IMR-90 (cell line): Measurements from ENCODE around the gene CIROP. TPM values are rescaled to one million over a fixed set of nuclear protein-coding genes. Genes with fewer than 3 reads are reported as not detected.

Source experiments
- ATAC-seq: fragments of 200-7000 bp; cut with Tn5 transposase; 2 replicates; pipeline ENCODE4 v1.9.1; 2020; ENCODE audit warnings: low read depth, mild to moderate bottlenecking, moderate library complexity
- BruUV-seq: library from RNA; stranded (reverse); fragments of 400-500 nt; replicated peaks from 2 replicates; lab custom pipeline; 2021; lab: Mats Ljungman, UMichigan
- CTCF ChIA-PET: fragments of 300-600 bp; formaldehyde crosslinking; extraction: SDS; loops from one replicate; lab custom pipeline; 2021; ENCODE audit warnings: antibody characterized with exemption; lab: Yijun Ruan, JAX
- POLR2A ChIA-PET: fragments of 300-600 bp; sonication (Branson Sonifier 250); formaldehyde crosslinking; loops from one replicate; lab custom pipeline; 2022; ENCODE audit warnings: antibody characterized with exemption; ENCODE audit not compliant: unreplicated experiment; lab: Charles Lee
- DNase-seq: peaks from one replicate; pipeline ENCODE4 v3.0.0; 2013
- H2AFZ ChIP-seq: replicated peaks from 2 replicates; pipeline ENCODE3; 2013; ENCODE audit warnings: low read length, mild to moderate bottlenecking; ENCODE audit not compliant: poor library complexity
- H2AK5ac ChIP-seq: 2 replicates; pipeline ENCODE4 v1.6.1; 2013; ENCODE audit warnings: low read depth, low read length, inconsistent platforms
- H2AK9ac ChIP-seq: replicated peaks from 2 replicates; pipeline ENCODE3; 2013; ENCODE audit warnings: mild to moderate bottlenecking, low read depth, low read length, moderate library complexity; ENCODE audit not compliant: poor library complexity
- H2BK120ac ChIP-seq: 2 replicates; pipeline ENCODE4 v1.6.1; 2013; ENCODE audit warnings: low read depth, low read length, inconsistent platforms
- H2BK15ac ChIP-seq: 3 replicates; pipeline ENCODE4 v1.6.1; 2013; ENCODE audit warnings: low read depth, low read length, inconsistent platforms
- H2BK20ac ChIP-seq: 2 replicates; pipeline ENCODE4 v1.6.1; 2013; ENCODE audit warnings: low read depth, mild to moderate bottlenecking, inconsistent platforms, low read length, moderate library complexity
- H2BK5ac ChIP-seq: 2 replicates; pipeline ENCODE4 v1.6.1; 2013; ENCODE audit warnings: mild to moderate bottlenecking, low read depth, low read length, inconsistent platforms; ENCODE audit not compliant: poor library complexity, severe bottlenecking
- H3K14ac ChIP-seq: replicated peaks from 2 replicates; pipeline ENCODE4 v1.6.1; 2013; ENCODE audit warnings: low read depth, low read length, inconsistent platforms
- H3K18ac ChIP-seq: 2 replicates; pipeline ENCODE4 v1.6.1; 2013; ENCODE audit warnings: low read depth, low read length, control low read depth
- H3K23ac ChIP-seq: 2 replicates; pipeline ENCODE4 v1.6.1; 2013; ENCODE audit warnings: low read depth, low read length, inconsistent platforms
- H3K27ac ChIP-seq: 2 replicates; pipeline ENCODE4 v1.5.1; 2013; ENCODE audit warnings: mild to moderate bottlenecking, control low read depth, low read length; ENCODE audit not compliant: insufficient read depth
- H3K27me3 ChIP-seq: 2 replicates; pipeline ENCODE4 v1.6.1; 2013; ENCODE audit warnings: low read length; ENCODE audit not compliant: control insufficient read depth, insufficient read depth
- H3K36me3 ChIP-seq: 2 replicates; pipeline ENCODE4 v1.6.1; 2013; ENCODE audit warnings: low read length, mixed read lengths; ENCODE audit not compliant: control insufficient read depth, insufficient read depth
- H3K4ac ChIP-seq: 2 replicates; pipeline ENCODE4 v1.6.1; 2013; ENCODE audit warnings: low read depth, low read length, inconsistent platforms
- H3K4me1 ChIP-seq: 2 replicates; pipeline ENCODE4 v1.6.1; 2013; ENCODE audit warnings: low read length, mixed read lengths; ENCODE audit not compliant: control insufficient read depth, insufficient read depth
- H3K4me2 ChIP-seq: 2 replicates; pipeline ENCODE4 v1.6.1; 2013; ENCODE audit warnings: low read depth, mild to moderate bottlenecking, control low read depth, low read length, moderate library complexity
- H3K4me3 ChIP-seq: 2 replicates; pipeline ENCODE4 v1.5.1; 2013; ENCODE audit warnings: low read depth, mild to moderate bottlenecking, control low read depth, low read length, moderate library complexity; ENCODE audit not compliant: insufficient read depth
- H3K56ac ChIP-seq: 2 replicates; pipeline ENCODE4 v1.6.1; 2013; ENCODE audit warnings: low read length, inconsistent platforms; ENCODE audit not compliant: insufficient read depth; ENCODE audit errors: extremely low read depth
- H3K79me1 ChIP-seq, 2 experiments: 2 replicates each; pipeline ENCODE4 v1.6.1; 2013; ENCODE audit warnings: low read length in 2 of 2, inconsistent platforms in 1 of 2, low read depth in 1 of 2
- H3K9ac ChIP-seq: 2 replicates; pipeline ENCODE4 v1.6.1; 2013; ENCODE audit warnings: low read depth, low read length, control low read depth
- H3K9me1 ChIP-seq: 2 replicates; pipeline ENCODE4 v1.6.1; 2013; ENCODE audit warnings: low read length, inconsistent platforms; ENCODE audit not compliant: insufficient read depth
- H3K9me3 ChIP-seq: 2 replicates; pipeline ENCODE4 v1.6.1; 2013; ENCODE audit warnings: low read length; ENCODE audit not compliant: control insufficient read depth, insufficient read depth
- H4K20me1 ChIP-seq: 2 replicates; pipeline ENCODE4 v1.6.1; 2013; ENCODE audit warnings: low read length, inconsistent platforms; ENCODE audit not compliant: insufficient read depth
- H4K5ac ChIP-seq: 2 replicates; pipeline ENCODE4 v1.6.1; 2013; ENCODE audit warnings: mild to moderate bottlenecking, low read depth, low read length, control low read depth
- H4K8ac ChIP-seq, 2 experiments: 2 replicates each; pipeline ENCODE4 v1.6.1; 2013; ENCODE audit warnings: low read depth in 2 of 2, low read length in 2 of 2, control low read depth in 1 of 2, inconsistent platforms in 1 of 2
- H4K91ac ChIP-seq: 2 replicates; pipeline ENCODE4 v1.6.1; 2013; ENCODE audit warnings: low read depth, low read length, inconsistent platforms; ENCODE audit not compliant: insufficient read depth
- BHLHE40 ChIP-seq: fragments of 150-350 bp; IDR thresholded peaks from 2 replicates; pipeline ENCODE4 v1.6.1; 2016; ENCODE audit warnings: mild to moderate bottlenecking, low read depth, low read length
- CEBPB ChIP-seq: IDR thresholded peaks from 2 replicates; pipeline ENCODE4 v1.6.1; 2012; ENCODE audit warnings: low read depth, low read length, improper control_type of control experiment
- CHD1 ChIP-seq: IDR thresholded peaks from 2 replicates; pipeline ENCODE4 v1.6.1; 2012; ENCODE audit warnings: low read depth, low read length, improper control_type of control experiment
- CTCF ChIP-seq: conservative IDR thresholded peaks from 2 replicates; pipeline ENCODE4 v1.5.1; 2012; ENCODE audit warnings: mild to moderate bottlenecking, low read depth, low read length, improper control_type of control experiment
- ELK1 ChIP-seq: fragments of 150-350 bp; IDR thresholded peaks from 2 replicates; pipeline ENCODE4 v1.6.1; 2016; ENCODE audit warnings: low read depth, mild to moderate bottlenecking, low read length, moderate library complexity, borderline replicate concordance
- FOS ChIP-seq: fragments of 150-350 bp; IDR thresholded peaks from 2 replicates; pipeline ENCODE4 v1.6.1; 2016; ENCODE audit warnings: low read depth, low read length
- MAFK ChIP-seq: IDR thresholded peaks from 2 replicates; pipeline ENCODE4 v1.6.1; 2012; ENCODE audit warnings: low read depth, low read length, improper control_type of control experiment
- MAZ ChIP-seq: IDR thresholded peaks from 2 replicates; pipeline ENCODE4 v1.6.1; 2012; ENCODE audit warnings: low read depth, mild to moderate bottlenecking, low read length, improper control_type of control experiment, moderate library complexity, borderline replicate concordance
- MXI1 ChIP-seq: IDR thresholded peaks from 2 replicates; pipeline ENCODE4 v1.6.1; 2012; ENCODE audit warnings: low read depth, mild to moderate bottlenecking, low read length, moderate library complexity, borderline replicate concordance
- NFE2L2 ChIP-seq: fragments of 150-350 bp; IDR thresholded peaks from 2 replicates; pipeline ENCODE4 v1.6.1; 2016; ENCODE audit warnings: low read depth, mild to moderate bottlenecking, low read length
- POLR2A ChIP-seq: IDR thresholded peaks from 2 replicates; pipeline ENCODE4 v1.6.1; 2012; ENCODE audit warnings: mild to moderate bottlenecking, low read depth, low read length
- RAD21 ChIP-seq: IDR thresholded peaks from 2 replicates; pipeline ENCODE4 v1.6.1; 2012; ENCODE audit warnings: low read length, improper control_type of control experiment
- RCOR1 ChIP-seq: IDR thresholded peaks from 2 replicates; pipeline ENCODE4 v1.6.1; 2012; ENCODE audit warnings: mild to moderate bottlenecking, low read length, improper control_type of control experiment; ENCODE audit not compliant: insufficient replicate concordance
- RFX5 ChIP-seq: IDR thresholded peaks from 2 replicates; pipeline ENCODE4 v1.8.0; 2012; ENCODE audit warnings: low read depth, mild to moderate bottlenecking, low read length, moderate library complexity
- SMC3 ChIP-seq: fragments of 150-350 bp; IDR thresholded peaks from 2 replicates; pipeline ENCODE4 v1.6.1; 2016; ENCODE audit warnings: low read depth, mild to moderate bottlenecking, antibody characterized with exemption, low read length, moderate library complexity
- WGBS, 2 experiments: methylation state at CpG; one replicate each; pipeline versions ENCODE4 v1.1.5 to v1.1.7; 2013; ENCODE audit warnings: missing lambda C conversion rate in 2 of 2; ENCODE audit not compliant: insufficient read length in 1 of 2; ENCODE audit errors: extremely low coverage in 2 of 2; 5-methylcytosine and 5-hydroxymethylcytosine counted together
- dilution Hi-C: fragments of 300-500 bp; cut with HindIII; formaldehyde crosslinking; loops from one replicate; pipeline ENCODE4 v1.14.3; 2018; ENCODE audit warnings: low sequenced_read_pairs; ENCODE audit not compliant: unreplicated experiment
- in situ Hi-C: fragments of 300-500 bp; cut with MboI; formaldehyde crosslinking; loops from 3 replicates; pipeline ENCODE4 v1.14.3; 2019; ENCODE audit warnings: low sequenced_read_pairs, inconsistent platforms, mixed read lengths
- intact Hi-C: fragments of 100-400 bp; cut with micrococcal nuclease; formaldehyde crosslinking; loops from 2 replicates; pipeline ENCODE4 v1.10.0; 2022
- polyA plus RNA-seq, 3 experiments: library from polyadenylated mRNA; depleted of rRNA; stranded (reverse); fragments of >200 nt; gene quantifications; 2 replicates each; pipeline ENCODE4 v1.2.3, GENCODE V29; 2012; ENCODE audit warnings: low replicate concordance in 1 of 3
- total RNA-seq: library from RNA; depleted of rRNA; stranded (reverse); fragments of >200 nt; gene quantifications from 2 replicates; pipeline ENCODE4 v1.2.3, GENCODE V29; 2012

CIROP gene
- total and polyA plus RNA-seq, 2 of the 4 experiments (the other 2 are of a cell fraction), result 0.31 to 0.36 TPM

GRCh38 chr14:23086565-23086964 is 18.2 kb downstream of the CIROP start:
- Histone ChIP-seq H3K4me1 (no peaks in the 10 kb centered on the region), H4K91ac (no peak overlapping the region), H3K18ac (no peak overlapping the region), H4K8ac (no peak overlapping the region), H3K4ac (no peak overlapping the region), H3K36me3 (peaks cover 34% of the 10 kb centered on the region), H3K14ac (no peak overlapping the region), H2BK20ac (no peak overlapping the region), H2BK5ac (no peak overlapping the region), H2AK9ac (no peak overlapping the region), H2AK5ac (no peak overlapping the region), H4K20me1 (no peaks in the 10 kb centered on the region), H3K56ac (no peak overlapping the region), H4K5ac (no peak overlapping the region; the same call in 1 of the 2 replicates), H3K9me1 (no peaks in the 10 kb centered on the region), H3K9me3 (no peaks in the 10 kb centered on the region), H3K4me2 (no peak overlapping the region), H3K27me3 (no peaks in the 10 kb centered on the region), H3K79me1 (peaks cover 27 to 32% of the 10 kb centered on the region in 2 experiments), H2BK15ac (no peak overlapping the region), H3K9ac (no peak overlapping the region), H3K23ac (no peak overlapping the region), H3K27ac (no peak overlapping the region), H3K4me3 (no peak overlapping the region), H2BK120ac (no peak overlapping the region), H2AFZ (no peak overlapping the region)
- ATAC-seq (no peak), DNase-seq (no peak)
- intact Hi-C loops (no loop called here), dilution Hi-C loops (no loop called here), in situ Hi-C loops (loop anchor here (25.0 kb wide), 1 partner anchor 1051 kb away; the partner anchor contains the start of genes EMC9, FITM1, PSME1 and PSME2)
- no CpG with 5 or more reads among the region's 1 CpG for WGBS, 2 experiments
- CTCF ChIA-PET, result interaction anchor here (2.9 kb wide), 1 partner anchor 9 kb away, joined by 11 read pairs; no protein-coding TSS in a partner anchor
- TF ChIP-seq MXI1, result no peak
- TF ChIP-seq MAZ, result no peak
- no peak for TF ChIP-seq SMC3
- no peak for TF ChIP-seq RCOR1
- TF ChIP-seq CTCF, result no peak
- no peak for TF ChIP-seq CHD1
- TF ChIP-seq NFE2L2, result no peak
- no peak for TF ChIP-seq BHLHE40
- TF ChIP-seq FOS, result no peak
- no peak for TF ChIP-seq RFX5
- TF ChIP-seq ELK1, result no peak
- TF ChIP-seq CEBPB, result no peak
- no peak for TF ChIP-seq RAD21
- TF ChIP-seq MAFK, result no peak
- TF ChIP-seq POLR2A, result no peak
- BruUV-seq, result no TSS peak
- POLR2A ChIA-PET, result no interaction called here
